Panc1 (cell line): ENCODE measurements around the gene B3GALNT2.

Experiments used
- CTCF ChIP-seq: fragments of 450-650 bp; IDR thresholded peaks from 2 replicates; pipeline ENCODE4 v1.5.1; 2017; ENCODE audit warnings: mild to moderate bottlenecking
- POLR2AphosphoS5 ChIP-seq: IDR thresholded peaks from 2 replicates; pipeline ENCODE4 v1.6.1; 2012; ENCODE audit warnings: mild to moderate bottlenecking, low read depth, low read length, moderate library complexity
- SIN3A ChIP-seq: IDR thresholded peaks from 2 replicates; pipeline ENCODE4 v1.6.1; 2012; ENCODE audit warnings: low read depth, mild to moderate bottlenecking, low read length, moderate library complexity, borderline replicate concordance; ENCODE audit not compliant: insufficient read depth
- TF ChIP-seq, protein P1 (sequence below), 2 experiments: IDR thresholded peaks; 2 replicates each; pipeline ENCODE4 v1.6.1; 2011 to 2012; ENCODE audit warnings: low read depth in 2 of 2, control low read depth in 1 of 2, low read length in 1 of 2, mild to moderate bottlenecking in 1 of 2, moderate library complexity in 1 of 2; ENCODE audit not compliant: insufficient read depth in 1 of 2

- no peak for TF ChIP-seq SIN3A
- no peak for TF ChIP-seq CTCF
- TF ChIP-seq POLR2AphosphoS5, result no peak
- TF ChIP-seq, protein P1, sequence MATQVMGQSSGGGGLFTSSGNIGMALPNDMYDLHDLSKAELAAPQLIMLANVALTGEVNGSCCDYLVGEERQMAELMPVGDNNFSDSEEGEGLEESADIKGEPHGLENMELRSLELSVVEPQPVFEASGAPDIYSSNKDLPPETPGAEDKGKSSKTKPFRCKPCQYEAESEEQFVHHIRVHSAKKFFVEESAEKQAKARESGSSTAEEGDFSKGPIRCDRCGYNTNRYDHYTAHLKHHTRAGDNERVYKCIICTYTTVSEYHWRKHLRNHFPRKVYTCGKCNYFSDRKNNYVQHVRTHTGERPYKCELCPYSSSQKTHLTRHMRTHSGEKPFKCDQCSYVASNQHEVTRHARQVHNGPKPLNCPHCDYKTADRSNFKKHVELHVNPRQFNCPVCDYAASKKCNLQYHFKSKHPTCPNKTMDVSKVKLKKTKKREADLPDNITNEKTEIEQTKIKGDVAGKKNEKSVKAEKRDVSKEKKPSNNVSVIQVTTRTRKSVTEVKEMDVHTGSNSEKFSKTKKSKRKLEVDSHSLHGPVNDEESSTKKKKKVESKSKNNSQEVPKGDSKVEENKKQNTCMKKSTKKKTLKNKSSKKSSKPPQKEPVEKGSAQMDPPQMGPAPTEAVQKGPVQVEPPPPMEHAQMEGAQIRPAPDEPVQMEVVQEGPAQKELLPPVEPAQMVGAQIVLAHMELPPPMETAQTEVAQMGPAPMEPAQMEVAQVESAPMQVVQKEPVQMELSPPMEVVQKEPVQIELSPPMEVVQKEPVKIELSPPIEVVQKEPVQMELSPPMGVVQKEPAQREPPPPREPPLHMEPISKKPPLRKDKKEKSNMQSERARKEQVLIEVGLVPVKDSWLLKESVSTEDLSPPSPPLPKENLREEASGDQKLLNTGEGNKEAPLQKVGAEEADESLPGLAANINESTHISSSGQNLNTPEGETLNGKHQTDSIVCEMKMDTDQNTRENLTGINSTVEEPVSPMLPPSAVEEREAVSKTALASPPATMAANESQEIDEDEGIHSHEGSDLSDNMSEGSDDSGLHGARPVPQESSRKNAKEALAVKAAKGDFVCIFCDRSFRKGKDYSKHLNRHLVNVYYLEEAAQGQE (IDR thresholded peaks at IDR 0.05; ENCODE audit: insufficient read depth in 1 of 2, low read depth in 2 of 2, low read length in 1 of 2), result no peak
Observed at GRCh38 chr1:235416662-235417049, 87.6 kb downstream of the B3GALNT2 start.
